A549 (cell line): ENCODE measurements around the gene U2AF1L4. TPM values are rescaled to one million over a fixed set of nuclear protein-coding genes. Genes with fewer than 3 reads are reported as not detected.

Source experiments
- ATAC-seq, 2 experiments: fragments of 200-7000 bp in 1 of 2; fragments of >200 bp in 1 of 2; cut with Nextera tagmentation in 1 of 2; cut with Tn5 transposase in 1 of 2; 3 replicates each; pipeline versions ENCODE4 v1.8.0 to v1.9.1; 2018 to 2020; ENCODE audit warnings: mild to moderate bottlenecking in 1 of 2, moderate library complexity in 1 of 2
- CTCF ChIA-PET: fragments of 300-600 bp; sonication (Branson Sonifier 250); formaldehyde crosslinking; extraction: SDS; loops from one replicate; lab custom pipeline; 2021; ENCODE audit warnings: antibody characterized with exemption, inconsistent platforms; lab: Yijun Ruan, JAX
- POLR2A ChIA-PET: fragments of 350-600 bp; formaldehyde crosslinking; extraction: SDS; loops from one replicate; lab custom pipeline; 2021; ENCODE audit warnings: antibody characterized with exemption, inconsistent platforms; lab: Yijun Ruan, JAX
- DNase-seq, 2 experiments: peaks; one replicate each; pipeline versions ENCODE4 v3.0.0 to v3.0.0-alpha.2; 2011 to 2016; ENCODE audit warnings: low read depth in 1 of 2, low spot score in 1 of 2
- FAIRE-seq: peaks from 2 replicates; lab custom pipeline; 2011; peaks lifted over from hg19 to GRCh38; lab: Jason Lieb, UNC
- H3K27ac ChIP-seq, 2 experiments: fragments of >200 bp; sonication (Bioruptor Twin); formaldehyde crosslinking; 3 replicates each; pipeline ENCODE4 v1.5.1; 2016 to 2017
- H3K4me1 ChIP-seq: fragments of >200 bp; sonication (Bioruptor Twin); formaldehyde crosslinking; 3 replicates; pipeline ENCODE4 v1.6.1; 2016
- H3K4me2 ChIP-seq: fragments of >200 bp; sonication (Bioruptor Twin); formaldehyde crosslinking; 3 replicates; pipeline ENCODE4 v1.6.1; 2016
- H3K4me3 ChIP-seq: fragments of >200 bp; sonication (Bioruptor Twin); formaldehyde crosslinking; 3 replicates; pipeline ENCODE4 v1.5.1; 2016
- H3K9me3 ChIP-seq: fragments of >200 bp; sonication (Bioruptor Twin); formaldehyde crosslinking; 3 replicates; pipeline ENCODE4 v1.6.1; 2016
- CTCF ChIP-seq: fragments of >200 bp; sonication (Bioruptor Twin); formaldehyde crosslinking; IDR thresholded peaks from 3 replicates; pipeline ENCODE4 v1.5.1; 2016
- E2F6 ChIP-seq: IDR thresholded peaks from 2 replicates; pipeline ENCODE4 v1.6.1; 2012; ENCODE audit warnings: low read depth, borderline replicate concordance
- ELK1 ChIP-seq: fragments of 150-350 bp; IDR thresholded peaks from 2 replicates; pipeline ENCODE4 v1.6.1; 2014; ENCODE audit warnings: low read depth, mild to moderate bottlenecking, low read length
- ESRRA ChIP-seq: fragments of 150-350 bp; IDR thresholded peaks from 2 replicates; pipeline ENCODE4 v1.6.1; 2014; ENCODE audit warnings: mild to moderate bottlenecking, low read length, borderline replicate concordance
- FOXS1 ChIP-seq: fragments of 250-450 bp; sonication (Bioruptor Pico); IDR thresholded peaks from 2 replicates; pipeline ENCODE4 v1.5.0; 2020; ENCODE audit warnings: mild to moderate bottlenecking, moderate library complexity
- HMGXB4 ChIP-seq: fragments of 250-450 bp; sonication (Bioruptor Pico); IDR thresholded peaks from 2 replicates; pipeline ENCODE4 v1.5.0; 2021; ENCODE audit warnings: mild to moderate bottlenecking, moderate library complexity, borderline replicate concordance
- JUNB ChIP-seq: fragments of >200 bp; sonication (Bioruptor Twin); formaldehyde crosslinking; IDR thresholded peaks from 2 replicates; pipeline ENCODE4 v1.6.1; 2016
- NFE2L2 ChIP-seq: fragments of 150-350 bp; conservative IDR thresholded peaks from 2 replicates; pipeline ENCODE4 v1.6.1; 2014; ENCODE audit warnings: low read length
- NPAS2 ChIP-seq: fragments of 250-450 bp; sonication (Bioruptor Pico); IDR thresholded peaks from 2 replicates; pipeline ENCODE4 v1.8.0; 2022; ENCODE audit warnings: mild to moderate bottlenecking, moderate library complexity, borderline replicate concordance
- NR3C1 ChIP-seq: fragments of >200 bp; sonication (Bioruptor Twin); formaldehyde crosslinking; IDR thresholded peaks from 3 replicates; pipeline ENCODE4 v1.6.1; 2017
- POLR2AphosphoS2 ChIP-seq: conservative IDR thresholded peaks from 2 replicates; pipeline ENCODE4 v1.6.1; 2012; ENCODE audit warnings: low read length, improper control_type of control experiment, inconsistent platforms
- REST ChIP-seq: fragments of 200-600 bp; sonication (generic); IDR thresholded peaks from 2 replicates; pipeline ENCODE4 v1.6.1; 2016; ENCODE audit warnings: antibody characterized with exemption, mild to moderate bottlenecking, moderate library complexity
- RNF2 ChIP-seq: fragments of 200-600 bp; sonication (generic); IDR thresholded peaks from 2 replicates; pipeline ENCODE4 v1.6.1; 2016; ENCODE audit warnings: low read depth, mild to moderate bottlenecking, antibody characterized with exemption, moderate library complexity, borderline replicate concordance
- SMC3 ChIP-seq: fragments of >200 bp; sonication (Bioruptor Twin); formaldehyde crosslinking; IDR thresholded peaks from 3 replicates; pipeline ENCODE4 v1.6.1; 2018; ENCODE audit warnings: inconsistent platforms
- SREBF2 ChIP-seq: fragments of 450-650 bp; IDR thresholded peaks from 2 replicates; pipeline ENCODE4 v1.6.1; 2014; ENCODE audit warnings: mild to moderate bottlenecking, moderate library complexity
- TFCP2L1 ChIP-seq: fragments of 250-450 bp; sonication (Bioruptor Pico); IDR thresholded peaks from 2 replicates; pipeline ENCODE4 v1.5.0; 2021; ENCODE audit warnings: mild to moderate bottlenecking
- ZFP36 ChIP-seq: fragments of 450-650 bp; IDR thresholded peaks from 2 replicates; pipeline ENCODE4 v1.6.1; 2014; ENCODE audit warnings: borderline replicate concordance; ENCODE audit not compliant: partially characterized antibody
- ZNF302 ChIP-seq: fragments of 250-450 bp; sonication (Bioruptor Pico); IDR thresholded peaks from 2 replicates; pipeline ENCODE4 v1.9.0; 2021; ENCODE audit warnings: inconsistent platforms, mild to moderate bottlenecking, moderate library complexity
- WGBS: methylation state at CpG from one replicate; pipeline ENCODE4 v1.1.6; 2017; ENCODE audit errors: missing lambda C conversion rate; 5-methylcytosine and 5-hydroxymethylcytosine counted together
- polyA plus RNA-seq, 4 experiments: library from polyadenylated mRNA; depleted of rRNA in 3 of 4; stranded (reverse); fragments of >200 nt; fragmentation: RNase III in 1 of 4; extraction: RNeasy Plus Mini Kit Qiagen cat#74134 plus additional on column Dnase treatment in 1 of 4; gene quantifications; 2 replicates in 3 of 4; 3 replicates in 1 of 4; pipeline ENCODE4 v1.2.3, GENCODE V29; 2011 to 2017

The U2AF1L4 gene
- polyA plus RNA-seq, 2 of the 4 experiments (the other 2 are of a cell fraction): 41.1 to 42.8 TPM

GRCh38 chr19:35776102-35776788 lies 31.0 kb upstream of the U2AF1L4 start:
- ChIA-PET POLR2A (no interaction called here), CTCF (interaction anchor here (0.6 to 3.3 kb wide), 11 partner anchors 10 to 312 kb away, joined by 3 to 23 read pairs (median 4); partner anchors contain the start of gene HSPB6)
- Histone ChIP-seq H3K4me2 (peak overlapping the region; percentile 96), H3K4me3 (peak overlapping the region; percentile 62), H3K9me3 (no peaks in the 10 kb centered on the region), H3K27ac (peak overlapping the region; percentile 47 to 81), H3K4me1 (peaks cover 31% of the 10 kb centered on the region)
- ATAC-seq (peak in 1 of 2 experiments; percentile 1; a peak in 1 of 6 replicates), FAIRE-seq (no peak), DNase-seq (no peak)
- WGBS: 85% methylated on average over 12 of the region's 13 CpGs
- TF ChIP-seq POLR2AphosphoS2 (no peak), SREBF2 (no peak), ZNF302 (CRISPR knock-in tag) (no peak), ESRRA (no peak), ELK1 (no peak), REST (no peak), RNF2 (no peak), JUNB (no peak), SMC3 (no peak), FOXS1 (CRISPR knock-in tag) (no peak), HMGXB4 (CRISPR knock-in tag) (no peak), E2F6 (no peak), CTCF (no peak), NFE2L2 (no peak), NPAS2 (CRISPR knock-in tag) (no peak), TFCP2L1 (no peak), ZFP36 (no peak), NR3C1 (no peak)
